ENCODE measurements around the gene PERM1. TPM values are rescaled to one million over a fixed set of nuclear protein-coding genes. Genes with fewer than 3 reads are reported as not detected.

PERM1 gene
- total RNA-seq, 1 experiment from 2014 or later, result 0.39 TPM

DNA sequence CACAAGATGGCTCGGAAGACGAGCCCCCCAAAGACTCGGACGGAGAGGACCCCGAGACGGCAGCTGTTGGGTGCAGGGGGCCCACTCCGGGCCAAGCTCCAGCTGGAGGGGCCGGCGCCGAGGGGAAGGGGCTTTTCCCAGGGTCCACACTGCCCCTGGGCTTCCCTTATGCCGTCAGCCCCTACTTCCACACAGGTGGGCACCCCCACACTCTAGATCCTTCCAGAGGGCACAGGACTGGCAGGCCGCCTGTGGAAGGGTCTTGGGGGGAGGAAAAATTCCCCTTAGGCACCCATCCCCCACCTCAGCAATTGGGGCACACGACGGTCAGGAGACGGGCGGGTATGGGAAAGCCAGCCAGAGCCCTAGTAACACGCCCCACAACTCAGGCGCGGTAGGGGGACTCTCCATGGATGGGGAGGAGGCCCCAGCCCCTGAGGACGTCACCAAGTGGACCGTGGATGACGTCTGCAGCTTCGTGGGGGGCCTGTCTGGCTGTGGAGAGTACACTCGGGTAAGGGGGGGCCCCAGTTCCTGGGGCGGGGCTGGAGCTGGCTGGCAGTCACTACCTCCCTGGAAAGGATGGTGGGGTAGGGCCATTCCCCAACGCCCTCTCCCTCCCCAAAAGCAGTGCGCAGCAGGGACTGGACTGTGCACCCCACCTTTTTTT, 38.9 kb downstream of the PERM1 start:
- CTCF ChIA-PET, result no interaction called here
- Histone ChIP-seq H3K79me2 (ENCODE audit: insufficient read depth, low read length) (no peaks in the 10 kb centered on the region), H2AFZ (ENCODE audit: low read depth, low read length, poor library complexity, severe bottlenecking) (no peak overlapping the region), H3K9me3 (ENCODE audit: control insufficient read depth in 1 of 2, insufficient read depth in 1 of 2, low read depth in 1 of 2, low read length in 2 of 2) (no peaks in the 10 kb centered on the region), H4K20me1 (ENCODE audit: insufficient read depth) (no peaks in the 10 kb centered on the region), H3K36me3 (ENCODE audit: control insufficient read depth in 1 of 2, insufficient read depth in 2 of 2, low read length in 2 of 2) (peaks cover 9 to 25% of the 10 kb centered on the region in 2 experiments; a peak in 3 of 4 replicates), H3K27me3 (ENCODE audit: insufficient read depth, low read length) (peaks cover 10% of the 10 kb centered on the region; the same call in 1 of the 2 replicates), H3K4me3 (replicated peaks in 1 of 2; ENCODE audit: low read depth in 1 of 2, low read length in 2 of 2) (peak overlapping the region in 1 of 2 experiments; percentile 50; a peak in 3 of 4 replicates), H3K4me1 (ENCODE audit: control insufficient read depth in 1 of 2, insufficient read depth in 2 of 2, low read length in 2 of 2) (peaks cover 46 to 58% of the 10 kb centered on the region in 2 experiments), H3K27ac (ENCODE audit: low read depth, low read length) (peak overlapping the region; percentile 58; the same call in 1 of the 2 replicates), H3K4me2 (ENCODE audit: low read length) (peak overlapping the region; percentile 73), H3K9me2 (ENCODE audit: insufficient read depth) (no peaks in the 10 kb centered on the region), H3K9ac (ENCODE audit: low read length) (peak overlapping the region; percentile 44; the same call in 1 of the 2 replicates)
- intact Hi-C loops (cut with micrococcal nuclease), result no loop called here
- DNase-seq (ENCODE audit: low read depth, low spot score) (no peak), ATAC-seq (peak; percentile 3; the same call in 1 of the 2 replicates)
- TF ChIP-seq POLR2AphosphoS5 (IDR thresholded peaks at IDR 0.05; ENCODE audit: low read depth, low read length), result peak; percentile 36; the same call in 1 of the 2 replicates
- TF ChIP-seq EGR1 (IDR thresholded peaks at IDR 0.05; ENCODE audit: low read depth), result no peak
- RAD21 ChIA-PET (ENCODE audit: low non-redundant PET in 1 of 2, low total read pairs in 2 of 2, uncharacterized antibody in 2 of 2, unreplicated experiment in 2 of 2), result interaction anchor here in 1 of 2 experiments (0.7 kb wide), 1 partner anchor 24 kb away, joined by 6 read pairs; no protein-coding TSS in a partner anchor
- POLR2A ChIA-PET, result no interaction called here
- no TSS peak for BruUV-seq (replicated peaks)

DNA sequence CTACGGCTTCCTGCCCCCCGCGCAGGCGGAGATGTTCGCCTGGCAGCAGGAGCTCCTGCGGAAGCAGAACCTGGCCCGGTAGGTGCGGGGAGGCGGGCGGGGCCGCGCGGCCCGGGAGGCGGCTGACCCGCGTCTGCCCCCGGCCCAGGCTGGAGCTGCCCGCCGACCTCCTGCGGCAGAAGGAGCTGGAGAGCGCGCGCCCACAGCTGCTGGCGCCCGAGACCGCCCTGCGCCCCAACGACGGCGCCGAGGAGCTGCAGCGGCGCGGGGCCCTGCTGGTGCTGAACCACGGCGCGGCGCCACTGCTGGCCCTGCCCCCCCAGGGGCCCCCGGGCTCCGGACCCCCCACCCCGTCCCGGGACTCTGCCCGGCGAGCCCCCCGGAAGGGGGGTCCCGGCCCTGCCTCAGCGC, 39.5 kb downstream of the PERM1 start:
- ATAC-seq, result peak; percentile 19
- peaks cover 49 to 62% of the 10 kb centered on the region in 2 experiments for H3K4me1 ChIP-seq (ENCODE audit: control insufficient read depth in 1 of 2, insufficient read depth in 2 of 2, low read length in 2 of 2)
- peaks cover 4 to 19% of the 10 kb centered on the region in 2 experiments; a peak in 3 of 4 replicates for H3K36me3 ChIP-seq (ENCODE audit: control insufficient read depth in 1 of 2, insufficient read depth in 2 of 2, low read length in 2 of 2)
- peak overlapping the region; percentile 58; the same call in 1 of the 2 replicates for H3K27ac ChIP-seq (ENCODE audit: low read depth, low read length)
- H4K20me1 ChIP-seq (ENCODE audit: insufficient read depth), result no peaks in the 10 kb centered on the region
- peak overlapping the region; percentile 44 for H3K9ac ChIP-seq (ENCODE audit: low read length)
- no peak for DNase-seq (ENCODE audit: low read depth, low spot score)
- H3K4me3 ChIP-seq (replicated peaks in 1 of 2; ENCODE audit: low read depth in 1 of 2, low read length in 2 of 2), result peak overlapping the region; percentile 23 to 50; a peak in 3 of 4 replicates
- H3K9me2 ChIP-seq (ENCODE audit: insufficient read depth), result no peaks in the 10 kb centered on the region
- RAD21 ChIA-PET (ENCODE audit: low non-redundant PET in 1 of 2, low total read pairs in 2 of 2, uncharacterized antibody in 2 of 2, unreplicated experiment in 2 of 2), result interaction anchor here in 1 of 2 experiments (0.7 kb wide), 1 partner anchor 24 kb away, joined by 6 read pairs; no protein-coding TSS in a partner anchor
- no TSS peak for BruUV-seq (replicated peaks)
- POLR2A ChIA-PET, result interaction anchor here (1.0 kb wide), 1 partner anchor 17 kb away, joined by 3 read pairs; the partner anchor contains the start of gene NOC2L
- no peaks in the 10 kb centered on the region for H3K9me3 ChIP-seq (ENCODE audit: control insufficient read depth in 1 of 2, insufficient read depth in 1 of 2, low read depth in 1 of 2, low read length in 2 of 2)
- TF ChIP-seq SIN3A (IDR thresholded peaks at IDR 0.05; ENCODE audit: low read depth) (no peak), RAD21 (IDR thresholded peaks at IDR 0.05; ENCODE audit: low read depth) (no peak), POLR2A (IDR thresholded peaks at IDR 0.05; ENCODE audit: borderline replicate concordance, extremely low read depth, insufficient read depth, insufficient read length) (no peak), FOSL1 (IDR thresholded peaks at IDR 0.05; ENCODE audit: low read depth) (no peak), EZH2 (IDR thresholded peaks at IDR 0.05) (no peak), EGR1 (IDR thresholded peaks at IDR 0.05; ENCODE audit: low read depth) (no peak), EZH2phosphoT487 (IDR thresholded peaks at IDR 0.05; ENCODE audit: borderline replicate concordance) (no peak), ELF1 (IDR thresholded peaks at IDR 0.05; ENCODE audit: borderline replicate concordance, low read depth) (no peak), ZNF274 (IDR thresholded peaks at IDR 0.05; ENCODE audit: low read depth, low read length) (no peak)
- TF ChIP-seq, protein P1, sequence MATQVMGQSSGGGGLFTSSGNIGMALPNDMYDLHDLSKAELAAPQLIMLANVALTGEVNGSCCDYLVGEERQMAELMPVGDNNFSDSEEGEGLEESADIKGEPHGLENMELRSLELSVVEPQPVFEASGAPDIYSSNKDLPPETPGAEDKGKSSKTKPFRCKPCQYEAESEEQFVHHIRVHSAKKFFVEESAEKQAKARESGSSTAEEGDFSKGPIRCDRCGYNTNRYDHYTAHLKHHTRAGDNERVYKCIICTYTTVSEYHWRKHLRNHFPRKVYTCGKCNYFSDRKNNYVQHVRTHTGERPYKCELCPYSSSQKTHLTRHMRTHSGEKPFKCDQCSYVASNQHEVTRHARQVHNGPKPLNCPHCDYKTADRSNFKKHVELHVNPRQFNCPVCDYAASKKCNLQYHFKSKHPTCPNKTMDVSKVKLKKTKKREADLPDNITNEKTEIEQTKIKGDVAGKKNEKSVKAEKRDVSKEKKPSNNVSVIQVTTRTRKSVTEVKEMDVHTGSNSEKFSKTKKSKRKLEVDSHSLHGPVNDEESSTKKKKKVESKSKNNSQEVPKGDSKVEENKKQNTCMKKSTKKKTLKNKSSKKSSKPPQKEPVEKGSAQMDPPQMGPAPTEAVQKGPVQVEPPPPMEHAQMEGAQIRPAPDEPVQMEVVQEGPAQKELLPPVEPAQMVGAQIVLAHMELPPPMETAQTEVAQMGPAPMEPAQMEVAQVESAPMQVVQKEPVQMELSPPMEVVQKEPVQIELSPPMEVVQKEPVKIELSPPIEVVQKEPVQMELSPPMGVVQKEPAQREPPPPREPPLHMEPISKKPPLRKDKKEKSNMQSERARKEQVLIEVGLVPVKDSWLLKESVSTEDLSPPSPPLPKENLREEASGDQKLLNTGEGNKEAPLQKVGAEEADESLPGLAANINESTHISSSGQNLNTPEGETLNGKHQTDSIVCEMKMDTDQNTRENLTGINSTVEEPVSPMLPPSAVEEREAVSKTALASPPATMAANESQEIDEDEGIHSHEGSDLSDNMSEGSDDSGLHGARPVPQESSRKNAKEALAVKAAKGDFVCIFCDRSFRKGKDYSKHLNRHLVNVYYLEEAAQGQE (IDR thresholded peaks at IDR 0.05; ENCODE audit: low read depth), result no peak
- TF ChIP-seq, protein P2, sequence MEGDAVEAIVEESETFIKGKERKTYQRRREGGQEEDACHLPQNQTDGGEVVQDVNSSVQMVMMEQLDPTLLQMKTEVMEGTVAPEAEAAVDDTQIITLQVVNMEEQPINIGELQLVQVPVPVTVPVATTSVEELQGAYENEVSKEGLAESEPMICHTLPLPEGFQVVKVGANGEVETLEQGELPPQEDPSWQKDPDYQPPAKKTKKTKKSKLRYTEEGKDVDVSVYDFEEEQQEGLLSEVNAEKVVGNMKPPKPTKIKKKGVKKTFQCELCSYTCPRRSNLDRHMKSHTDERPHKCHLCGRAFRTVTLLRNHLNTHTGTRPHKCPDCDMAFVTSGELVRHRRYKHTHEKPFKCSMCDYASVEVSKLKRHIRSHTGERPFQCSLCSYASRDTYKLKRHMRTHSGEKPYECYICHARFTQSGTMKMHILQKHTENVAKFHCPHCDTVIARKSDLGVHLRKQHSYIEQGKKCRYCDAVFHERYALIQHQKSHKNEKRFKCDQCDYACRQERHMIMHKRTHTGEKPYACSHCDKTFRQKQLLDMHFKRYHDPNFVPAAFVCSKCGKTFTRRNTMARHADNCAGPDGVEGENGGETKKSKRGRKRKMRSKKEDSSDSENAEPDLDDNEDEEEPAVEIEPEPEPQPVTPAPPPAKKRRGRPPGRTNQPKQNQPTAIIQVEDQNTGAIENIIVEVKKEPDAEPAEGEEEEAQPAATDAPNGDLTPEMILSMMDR (IDR thresholded peaks at IDR 0.05 in 2 of 3, conservative IDR thresholded peaks at IDR 0.05 in 1 of 3; ENCODE audit: borderline replicate concordance in 1 of 3, insufficient read depth in 1 of 3, low read depth in 2 of 3, low read length in 2 of 3), result no peak
- TF ChIP-seq, protein P3, sequence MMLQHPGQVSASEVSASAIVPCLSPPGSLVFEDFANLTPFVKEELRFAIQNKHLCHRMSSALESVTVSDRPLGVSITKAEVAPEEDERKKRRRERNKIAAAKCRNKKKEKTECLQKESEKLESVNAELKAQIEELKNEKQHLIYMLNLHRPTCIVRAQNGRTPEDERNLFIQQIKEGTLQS (IDR thresholded peaks at IDR 0.05), result no peak
- peaks cover 10% of the 10 kb centered on the region; the same call in 1 of the 2 replicates for H3K27me3 ChIP-seq (ENCODE audit: insufficient read depth, low read length)
- no peak overlapping the region for H2AFZ ChIP-seq (ENCODE audit: low read depth, low read length, poor library complexity, severe bottlenecking)
- peak overlapping the region; percentile 73 for H3K4me2 ChIP-seq (ENCODE audit: low read length)
- CTCF ChIA-PET, result no interaction called here
- intact Hi-C loops (cut with micrococcal nuclease), result no loop called here
- H3K79me2 ChIP-seq (ENCODE audit: insufficient read depth, low read length), result no peaks in the 10 kb centered on the region

Measured in HCT116 (cell line).